H1 (cell line): ENCODE measurements around the gene CLEC1A. TPM values are rescaled to one million over a fixed set of nuclear protein-coding genes. Genes with fewer than 3 reads are reported as not detected.
A peak's percentile ranks its signal among the peaks of the same experiment; 100 is the strongest.

ENCODE experiments used
- CTCF ChIA-PET: fragments of 300-600 bp; sonication (Branson Sonifier 250); formaldehyde crosslinking; loops from one replicate; lab custom pipeline; 2021; ENCODE audit not compliant: partially characterized antibody; lab: Charles Lee
- POLR2A ChIA-PET: fragments of 300-600 bp; sonication (Branson Sonifier 250); formaldehyde crosslinking; loops from one replicate; lab custom pipeline; 2021; ENCODE audit warnings: inconsistent platforms; ENCODE audit not compliant: partially characterized antibody; lab: Charles Lee
- DNase-seq, 2 experiments: peaks; one replicate each; pipeline versions ENCODE4 v3.0.0 to v3.0.0-alpha.2; 2010 to 2022; ENCODE audit warnings: low spot score in 2 of 2, low read depth in 1 of 2, mixed read lengths in 1 of 2
- FAIRE-seq: peaks from 2 replicates; lab custom pipeline; 2011; peaks lifted over from hg19 to GRCh38; lab: Jason Lieb, UNC
- H2AFZ ChIP-seq: 2 replicates; pipeline ENCODE4 v1.8.1; 2012; ENCODE audit warnings: low read length, inconsistent platforms
- H2AK5ac ChIP-seq: 2 replicates; pipeline ENCODE4 v1.6.1; 2013; ENCODE audit warnings: low read depth, low read length
- H2BK120ac ChIP-seq: replicated peaks from 2 replicates; pipeline ENCODE3; 2013; ENCODE audit warnings: low read depth, low read length, inconsistent platforms
- H2BK12ac ChIP-seq: 2 replicates; pipeline ENCODE4 v1.6.1; 2013; ENCODE audit warnings: low read depth, low read length
- H2BK15ac ChIP-seq: 2 replicates; pipeline ENCODE4 v1.6.1; 2013; ENCODE audit warnings: low read length
- H2BK20ac ChIP-seq: 2 replicates; pipeline ENCODE4 v1.6.1; 2013; ENCODE audit warnings: low read length
- H2BK5ac ChIP-seq: 2 replicates; pipeline ENCODE4 v1.6.1; 2013; ENCODE audit warnings: low read depth, low read length
- H3K14ac ChIP-seq: 2 replicates; pipeline ENCODE4 v1.6.1; 2013; ENCODE audit warnings: inconsistent platforms; ENCODE audit not compliant: insufficient read length
- H3K18ac ChIP-seq: 2 replicates; pipeline ENCODE4 v1.6.1; 2013; ENCODE audit warnings: low read length; ENCODE audit errors: extremely low read depth
- H3K23ac ChIP-seq: 2 replicates; pipeline ENCODE4 v1.6.1; 2013; ENCODE audit warnings: inconsistent platforms; ENCODE audit not compliant: insufficient read length
- H3K23me2 ChIP-seq: 2 replicates; pipeline ENCODE4 v1.6.1; 2013; ENCODE audit warnings: low read depth, low read length
- H3K27ac ChIP-seq: 2 replicates; pipeline ENCODE4 v1.6.1; 2011; ENCODE audit warnings: low read depth, low read length, inconsistent platforms
- H3K27me3 ChIP-seq, 4 experiments: replicated peaks in 1 of 4; 1 replicate in 1 of 4; 2 replicates in 3 of 4; pipeline versions ENCODE4 v1.6.1 to v1.8.1; 2011 to 2013; ENCODE audit warnings: low read length in 3 of 4, mild to moderate bottlenecking in 3 of 4, inconsistent platforms in 2 of 4, mixed read lengths in 2 of 4, moderate library complexity in 1 of 4; ENCODE audit not compliant: control insufficient read depth in 3 of 4, insufficient read depth in 3 of 4; ENCODE audit errors: extremely low read depth in 1 of 4
- H3K36me3 ChIP-seq, 4 experiments: 2 replicates each; pipeline versions ENCODE4 v1.6.1 to v1.8.1; 2011 to 2013; ENCODE audit warnings: mild to moderate bottlenecking in 4 of 4, low read length in 3 of 4, moderate library complexity in 2 of 4, control low read depth in 1 of 4, inconsistent platforms in 1 of 4; ENCODE audit not compliant: insufficient read depth in 4 of 4, control insufficient read depth in 2 of 4
- H3K4ac ChIP-seq: replicated peaks from 2 replicates; pipeline ENCODE3; 2013; ENCODE audit warnings: low read length, low read depth, mixed read lengths, inconsistent platforms; ENCODE audit not compliant: insufficient read length
- H3K4me1 ChIP-seq, 4 experiments: replicated peaks in 1 of 4; 1 replicate in 1 of 4; 2 replicates in 3 of 4; pipeline versions ENCODE4 v1.6.1 to v1.8.1; 2011 to 2013; ENCODE audit warnings: low read length in 3 of 4, inconsistent platforms in 2 of 4, mixed read lengths in 1 of 4; ENCODE audit not compliant: insufficient read depth in 4 of 4, control insufficient read depth in 3 of 4
- H3K4me2 ChIP-seq, 2 experiments: 2 replicates each; pipeline versions ENCODE4 v1.6.1 to v1.8.1; 2011 to 2013; ENCODE audit warnings: low read depth in 2 of 2, low read length in 2 of 2, control low read depth in 1 of 2, inconsistent platforms in 1 of 2, mild to moderate bottlenecking in 1 of 2; ENCODE audit not compliant: insufficient read depth in 1 of 2
- H3K4me3 ChIP-seq, 4 experiments: fragments of 200-600, 300-600 bp in 1 of 4; sonication (generic), shearing (Covaris generic), sonication (Bioruptor Twin) in 1 of 4; 2 replicates each; pipeline versions ENCODE4 v1.5.1 to v1.8.1; 2011 to 2016; ENCODE audit warnings: low read length in 4 of 4, low read depth in 3 of 4, control low read depth in 2 of 4, inconsistent platforms in 2 of 4, mild to moderate bottlenecking in 2 of 4, mixed read lengths in 1 of 4, moderate library complexity in 1 of 4; ENCODE audit not compliant: insufficient read depth in 2 of 4; ENCODE audit errors: extremely low read depth in 1 of 4
- H3K56ac ChIP-seq: replicated peaks from 2 replicates; pipeline ENCODE3; 2013; ENCODE audit warnings: low read depth, mild to moderate bottlenecking, mixed read lengths, low read length, inconsistent platforms; ENCODE audit not compliant: insufficient read length
- H3K79me1 ChIP-seq: 2 replicates; pipeline ENCODE4 v1.6.1; 2013; ENCODE audit warnings: low read depth, low read length, control low read depth
- H3K79me2 ChIP-seq, 2 experiments: 2 replicates each; pipeline versions ENCODE4 v1.6.1 to v1.8.1; 2012 to 2013; ENCODE audit warnings: low read length in 2 of 2, mild to moderate bottlenecking in 2 of 2, inconsistent platforms in 1 of 2; ENCODE audit not compliant: insufficient read depth in 2 of 2, control insufficient read depth in 1 of 2
- H3K9ac ChIP-seq, 4 experiments: replicated peaks in 1 of 4; 1 replicate in 1 of 4; 2 replicates in 3 of 4; pipeline versions ENCODE4 v1.6.1 to v1.8.1; 2011 to 2013; ENCODE audit warnings: low read depth in 3 of 4, low read length in 3 of 4, control low read depth in 2 of 4, mild to moderate bottlenecking in 2 of 4, moderate library complexity in 2 of 4, inconsistent platforms in 1 of 4; ENCODE audit errors: extremely low read depth in 1 of 4
- H3K9me3 ChIP-seq, 2 experiments: 2 replicates each; pipeline versions ENCODE4 v1.6.1 to v1.8.1; 2012 to 2013; ENCODE audit warnings: mild to moderate bottlenecking in 2 of 2, moderate library complexity in 2 of 2, control low read depth in 1 of 2, inconsistent platforms in 1 of 2, low read depth in 1 of 2, low read length in 1 of 2, mixed read lengths in 1 of 2; ENCODE audit not compliant: insufficient read depth in 2 of 2
- H4K20me1 ChIP-seq, 2 experiments: replicated peaks in 1 of 2; 2 replicates each; pipeline versions ENCODE3 to v1.8.1; 2011 to 2013; ENCODE audit warnings: inconsistent platforms in 2 of 2, low read length in 2 of 2, mild to moderate bottlenecking in 1 of 2; ENCODE audit not compliant: insufficient read depth in 2 of 2, control insufficient read depth in 1 of 2
- H4K5ac ChIP-seq: 2 replicates; pipeline ENCODE4 v1.6.1; 2013; ENCODE audit warnings: low read length, low read depth, mixed read lengths, inconsistent platforms; ENCODE audit not compliant: insufficient read length
- H4K8ac ChIP-seq: 2 replicates; pipeline ENCODE4 v1.8.0; 2013; ENCODE audit warnings: mild to moderate bottlenecking, moderate library complexity, low read length, inconsistent platforms; ENCODE audit not compliant: insufficient read depth; ENCODE audit errors: extremely low read depth
- H4K91ac ChIP-seq: replicated peaks from 2 replicates; pipeline ENCODE3; 2013; ENCODE audit warnings: low read length, mixed read lengths, inconsistent platforms; ENCODE audit not compliant: insufficient read length
- CTBP2 ChIP-seq: IDR thresholded peaks from 2 replicates; pipeline ENCODE4 v1.7.0; 2011; ENCODE audit warnings: borderline replicate concordance, mild to moderate bottlenecking, moderate library complexity, mixed read lengths, low read length; ENCODE audit not compliant: insufficient read depth, insufficient read length
- FOSL1 ChIP-seq: IDR thresholded peaks from 2 replicates; pipeline ENCODE4 v1.6.1; 2011; ENCODE audit warnings: mild to moderate bottlenecking, low read depth, low read length, moderate library complexity; ENCODE audit not compliant: insufficient read depth
- HDAC2 ChIP-seq, 2 experiments: fragments of 300-600 bp in 1 of 2; sonication (generic) in 1 of 2; IDR thresholded peaks; 2 replicates each; pipeline ENCODE4 v1.6.1; 2011 to 2012; ENCODE audit warnings: low read depth in 2 of 2, low read length in 2 of 2, mild to moderate bottlenecking in 2 of 2, moderate library complexity in 2 of 2, borderline replicate concordance in 1 of 2, inconsistent platforms in 1 of 2
- NANOG ChIP-seq: IDR thresholded peaks from 2 replicates; pipeline ENCODE4 v1.6.1; 2011; ENCODE audit warnings: low read length, low read depth, mild to moderate bottlenecking, inconsistent platforms; ENCODE audit not compliant: insufficient read depth, poor library complexity, severe bottlenecking
- NRF1 ChIP-seq: IDR thresholded peaks from 2 replicates; pipeline ENCODE4 v1.6.1; 2011; ENCODE audit warnings: mild to moderate bottlenecking, low read depth, low read length, improper control_type of control experiment
- POLR2A ChIP-seq, 2 experiments: IDR thresholded peaks; 1 replicate in 1 of 2; 2 replicates in 1 of 2; pipeline ENCODE4 v1.6.1; 2011; ENCODE audit warnings: low read depth in 2 of 2, low read length in 2 of 2, mild to moderate bottlenecking in 2 of 2; ENCODE audit errors: control extremely low read depth in 1 of 2
- RAD21 ChIP-seq, 2 experiments: IDR thresholded peaks in 1 of 2; conservative IDR thresholded peaks in 1 of 2; 2 replicates each; pipeline ENCODE4 v1.6.1; 2011; ENCODE audit warnings: low read depth in 2 of 2, low read length in 2 of 2, improper control_type of control experiment in 1 of 2, inconsistent platforms in 1 of 2, mild to moderate bottlenecking in 1 of 2, moderate library complexity in 1 of 2
- RFX5 ChIP-seq: IDR thresholded peaks from 2 replicates; pipeline ENCODE4 v1.6.1; 2011; ENCODE audit warnings: low read depth, low read length, improper control_type of control experiment, borderline replicate concordance
- RNF2 ChIP-seq: fragments of 200-900, 300-1000 bp; sonication (generic); IDR thresholded peaks from 2 replicates; pipeline ENCODE4 v1.7.1; 2016; ENCODE audit warnings: borderline replicate concordance, low read depth, mild to moderate bottlenecking, antibody characterized with exemption, low read length; ENCODE audit not compliant: poor library complexity, severe bottlenecking; ENCODE audit errors: missing control alignments
- RXRA ChIP-seq: IDR thresholded peaks from 2 replicates; pipeline ENCODE4 v1.6.1; 2011; ENCODE audit warnings: low read depth, mild to moderate bottlenecking, low read length, moderate library complexity; ENCODE audit not compliant: insufficient read depth
- SP1 ChIP-seq: IDR thresholded peaks from 2 replicates; pipeline ENCODE4 v1.6.1; 2011; ENCODE audit warnings: low read depth, low read length
- SRF ChIP-seq: IDR thresholded peaks from 2 replicates; pipeline ENCODE4 v1.6.1; 2011; ENCODE audit warnings: mild to moderate bottlenecking, low read depth, low read length, moderate library complexity
- SUZ12 ChIP-seq: fragments of 200-600 bp; sonication (generic); IDR thresholded peaks from 2 replicates; pipeline ENCODE4 v1.6.1; 2012; ENCODE audit warnings: mild to moderate bottlenecking, inconsistent platforms, low read length, moderate library complexity, mixed read lengths
- WGBS, 2 experiments: shearing (Covaris generic) in 1 of 2; methylation state at CpG; one replicate each; pipeline versions ENCODE4 v1.1.6 to v1.1.7; 2013 to 2015; ENCODE audit warnings: low lambda C conversion rate in 2 of 2, mixed read lengths in 2 of 2, inconsistent platforms in 1 of 2, low coverage in 1 of 2, missing lambda C conversion rate in 1 of 2; ENCODE audit not compliant: insufficient replicate concordance in 2 of 2, insufficient coverage in 1 of 2, insufficient read length in 1 of 2; ENCODE audit errors: extremely low coverage in 1 of 2, missing lambda C conversion rate in 1 of 2; 5-methylcytosine and 5-hydroxymethylcytosine counted together
- polyA plus RNA-seq, 7 experiments: library from polyadenylated mRNA; depleted of rRNA in 3 of 7; stranded (reverse) in 5 of 7; unstranded in 2 of 7; fragments of >200 nt in 5 of 7; fragments of 200-250 nt in 2 of 7; gene quantifications; 1 replicate in 5 of 7; 2 replicates in 1 of 7; 4 replicates in 1 of 7; pipeline versions ENCODE4 v1.2.1 to v1.2.3, GENCODE V29; 2011 to 2013; ENCODE audit warnings: missing spikeins in 2 of 7, mixed read lengths in 2 of 7
- total RNA-seq: library from RNA; stranded (reverse); fragmentation: NEBNext Ultra II Directional; extraction: Animal tissue kit (Norgen Biotek cat#: 25700); gene quantifications from 2 replicates; pipeline ENCODE4 v1.2.1, GENCODE V29; 2021

CLEC1A gene
- total and polyA plus RNA-seq, 2 of the 8 experiments (the other 6 are each of a cell fraction or from before 2014, with no cell fraction given): 0.20 TPM; not detected in 1

DNA sequence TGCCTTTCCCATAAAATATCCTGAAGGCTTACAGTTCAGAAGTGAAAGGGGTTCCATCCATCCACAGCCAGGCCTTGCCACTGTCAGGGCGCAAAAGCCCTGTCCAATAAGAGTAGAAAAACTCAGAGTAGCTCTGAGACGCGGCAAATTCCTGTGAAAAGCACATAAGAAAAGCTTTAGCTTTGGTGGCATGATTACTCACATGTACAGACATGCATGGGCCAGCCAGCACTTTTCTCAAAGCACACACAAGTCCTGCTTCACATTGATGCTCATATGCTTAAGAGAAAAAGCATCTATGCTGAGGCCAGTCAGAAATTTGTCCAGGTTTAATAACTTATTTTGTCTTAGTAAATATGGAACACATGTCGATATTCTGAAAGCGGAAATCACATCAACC is 25.5 kb downstream of the CLEC1A start:
- Histone ChIP-seq H3K14ac (no peak overlapping the region), H3K4me1 (no peaks in the 10 kb centered on the region), H3K79me2 (no peaks in the 10 kb centered on the region), H3K4me3 (no peak overlapping the region), H4K20me1 (no peaks in the 10 kb centered on the region), H2BK20ac (no peak overlapping the region), H3K56ac (no peak overlapping the region), H2BK5ac (no peak overlapping the region), H3K4ac (no peak overlapping the region), H3K23ac (no peak overlapping the region), H4K8ac (no peak overlapping the region; the same call in 1 of the 2 replicates), H3K79me1 (no peaks in the 10 kb centered on the region), H2AFZ (0 out of 2 replicates have a peak overlapping the region, but pooled peaks have one; percentile 68), H3K18ac (no peak overlapping the region), H3K9me3 (no peaks in the 10 kb centered on the region), H2AK5ac (no peak overlapping the region), H2BK120ac (no peak overlapping the region), H3K23me2 (no peaks in the 10 kb centered on the region), H4K91ac (no peak overlapping the region), H3K4me2 (no peak overlapping the region), H2BK15ac (no peak overlapping the region), H3K9ac (no peak overlapping the region), H3K36me3 (no peaks in the 10 kb centered on the region), H4K5ac (no peak overlapping the region), H3K27me3 (no peaks in the 10 kb centered on the region), H3K27ac (no peak overlapping the region), H2BK12ac (no peak overlapping the region)
- ChIA-PET POLR2A (no interaction called here), CTCF (interaction anchor here (0.6 to 0.8 kb wide), 3 partner anchors 11 to 66 kb away, joined by 3 read pairs; no protein-coding TSS in a partner anchor)
- WGBS, 2 experiments: 85% methylated on average over 5 of the region's 5 CpGs; no CpG with 5 or more reads in 1 of the 2 experiments
- FAIRE-seq (no peak), DNase-seq (no peak)
- TF ChIP-seq RXRA (no peak), FOSL1 (no peak), CTBP2 (no peak), NANOG (no peak), SP1 (no peak), HDAC2 (IDR thresholded peaks at IDR 0.05; ENCODE audit: borderline replicate concordance in 1 of 2, low read depth in 2 of 2, low read length in 2 of 2) (no peak), RNF2 (no peak), NRF1 (no peak), POLR2A (IDR thresholded peaks at IDR 0.05; ENCODE audit: control extremely low read depth in 1 of 2, low read depth in 2 of 2, low read length in 2 of 2) (no peak), RAD21 (IDR thresholded peaks at IDR 0.05 in 1 of 2, conservative IDR thresholded peaks at IDR 0.05 in 1 of 2; ENCODE audit: low read depth in 2 of 2, low read length in 2 of 2) (no peak), RFX5 (no peak), SUZ12 (no peak), SRF (no peak)
